Neutrophil (primary cell): ENCODE measurements around the gene SPATS2L.

Experiments used
- H3K27ac ChIP-seq: fragments of 200-600 bp; sonication (generic); 2 replicates; pipeline ENCODE4 v1.5.1; 2016; ENCODE audit warnings: mild to moderate bottlenecking, moderate library complexity
- H3K27me3 ChIP-seq: fragments of 200-600 bp; sonication (generic); 2 replicates; pipeline ENCODE4 v1.6.0; 2016; ENCODE audit warnings: mild to moderate bottlenecking
- H3K36me3 ChIP-seq: fragments of 200-600 bp; sonication (generic); 2 replicates; pipeline ENCODE4 v1.5.1; 2017
- H3K4me1 ChIP-seq, 2 experiments: fragments of 200-600 bp in 1 of 2; sonication (generic) in 1 of 2; 1 replicate in 1 of 2; 2 replicates in 1 of 2; pipeline versions ENCODE4 v1.5.1 to v1.6.1; 2013 to 2016; ENCODE audit warnings: low read depth in 1 of 2, low read length in 1 of 2, mild to moderate bottlenecking in 1 of 2, moderate library complexity in 1 of 2; ENCODE audit not compliant: control insufficient read depth in 1 of 2, insufficient read depth in 1 of 2
- H3K4me3 ChIP-seq, 2 experiments: fragments of 200-600 bp in 1 of 2; sonication (generic) in 1 of 2; 1 replicate in 1 of 2; 2 replicates in 1 of 2; pipeline ENCODE4 v1.5.1; 2013 to 2016; ENCODE audit warnings: low read depth in 1 of 2, low read length in 1 of 2, mild to moderate bottlenecking in 1 of 2, moderate library complexity in 1 of 2
- H3K9me3 ChIP-seq: fragments of 200-600 bp; sonication (generic); 2 replicates; pipeline ENCODE4 v1.5.1; 2016
- CTCF ChIP-seq: fragments of 200-600 bp; sonication (generic); IDR thresholded peaks from 2 replicates; pipeline ENCODE4 v1.5.1; 2016; ENCODE audit warnings: antibody characterized with exemption

Gene SPATS2L

GRCh38 chr2:200364142-200364541 lies 57.6 kb downstream of the SPATS2L start:
- TF ChIP-seq CTCF = no peak
- H3K27me3 ChIP-seq = no peaks in the 10 kb centered on the region
- no peaks in the 10 kb centered on the region for H3K36me3 ChIP-seq
- no peaks in the 10 kb centered on the region for H3K9me3 ChIP-seq
- H3K4me1 ChIP-seq = no peaks in the 10 kb centered on the region
- H3K27ac ChIP-seq = no peak overlapping the region
- no peak overlapping the region for H3K4me3 ChIP-seq

- TF ChIP-seq CTCF = no peak
- no peaks in the 10 kb centered on the region for H3K36me3 ChIP-seq
- H3K9me3 ChIP-seq = no peaks in the 10 kb centered on the region
- no peaks in the 10 kb centered on the region for H3K4me1 ChIP-seq
- H3K27me3 ChIP-seq = no peaks in the 10 kb centered on the region
- H3K4me3 ChIP-seq = no peak overlapping the region
- no peak overlapping the region for H3K27ac ChIP-seq
Observed at GRCh38 chr2:200364620-200365019, 58.1 kb downstream of the SPATS2L start.

- Histone ChIP-seq H3K9me3 (no peaks in the 10 kb centered on the region), H3K27ac (no peak overlapping the region), H3K4me1 (no peaks in the 10 kb centered on the region), H3K27me3 (no peaks in the 10 kb centered on the region), H3K36me3 (no peaks in the 10 kb centered on the region), H3K4me3 (no peak overlapping the region)
- no peak for TF ChIP-seq CTCF
Observed at GRCh38 chr2:200365209-200365608, 58.7 kb downstream of the SPATS2L start.

GRCh38 chr2:200367155-200367554 lies 60.7 kb downstream of the SPATS2L start:
- no peak for TF ChIP-seq CTCF
- no peak overlapping the region for H3K4me3 ChIP-seq
- H3K9me3 ChIP-seq = no peaks in the 10 kb centered on the region
- H3K36me3 ChIP-seq = no peaks in the 10 kb centered on the region
- no peak overlapping the region for H3K27ac ChIP-seq
- H3K27me3 ChIP-seq = no peaks in the 10 kb centered on the region
- no peaks in the 10 kb centered on the region for H3K4me1 ChIP-seq

GRCh38 chr2:200369886-200370285 lies 63.4 kb downstream of the SPATS2L start:
- TF ChIP-seq CTCF = no peak
- Histone ChIP-seq H3K36me3 (no peaks in the 10 kb centered on the region), H3K27me3 (no peaks in the 10 kb centered on the region), H3K4me1 (peaks cover 11 to 18% of the 10 kb centered on the region in 2 experiments), H3K27ac (no peak overlapping the region), H3K9me3 (no peaks in the 10 kb centered on the region), H3K4me3 (no peak overlapping the region)

GRCh38 chr2:200373231-200373630 lies 66.7 kb downstream of the SPATS2L start:
- H3K27ac ChIP-seq = peak overlapping the region; percentile 52
- H3K4me1 ChIP-seq = peaks cover 11 to 31% of the 10 kb centered on the region in 2 experiments
- no peaks in the 10 kb centered on the region for H3K27me3 ChIP-seq
- H3K36me3 ChIP-seq = no peaks in the 10 kb centered on the region
- no peak for TF ChIP-seq CTCF
- peak overlapping the region in 1 of 2 experiments; percentile 51 for H3K4me3 ChIP-seq
- H3K9me3 ChIP-seq = no peaks in the 10 kb centered on the region
